Calu3 (cell line): ENCODE data around the gene SLC35F4. TPM values are rescaled to one million over a fixed set of nuclear protein-coding genes. Genes with fewer than 3 reads are reported as not detected.

Source experiments
- BruUV-seq: library from RNA; stranded (reverse); fragments of 400-500 nt; replicated peaks from 2 replicates; lab custom pipeline; 2021; lab: Mats Ljungman, UMichigan
- CTCF ChIA-PET: fragments of 300-600 bp; sonication (Branson Sonifier 250); formaldehyde crosslinking; loops from one replicate; lab custom pipeline; 2022; ENCODE audit warnings: antibody characterized with exemption; lab: Charles Lee
- DNase-seq: peaks from one replicate; pipeline ENCODE4 v3.0.0; 2022
- H3K27ac Mint-ChIP-seq: one replicate; pipeline ENCODE4 v1.8.0; 2022; ENCODE audit warnings: mixed read lengths; ENCODE audit not compliant: unreplicated experiment
- H3K27me3 Mint-ChIP-seq: one replicate; pipeline ENCODE4 v1.8.0; 2022; ENCODE audit warnings: mixed read lengths; ENCODE audit not compliant: unreplicated experiment
- H3K36me3 Mint-ChIP-seq: one replicate; pipeline ENCODE4 v1.8.0; 2022; ENCODE audit warnings: mild to moderate bottlenecking, moderate library complexity, mixed read lengths; ENCODE audit not compliant: insufficient read depth, unreplicated experiment
- H3K4me1 Mint-ChIP-seq: one replicate; pipeline ENCODE4 v1.8.0; 2022; ENCODE audit warnings: mild to moderate bottlenecking, low read depth, mixed read lengths; ENCODE audit not compliant: unreplicated experiment
- H3K4me3 Mint-ChIP-seq: one replicate; pipeline ENCODE4 v1.8.0; 2022; ENCODE audit warnings: mild to moderate bottlenecking, low read depth, moderate library complexity, mixed read lengths; ENCODE audit not compliant: unreplicated experiment
- H3K9me3 Mint-ChIP-seq: one replicate; pipeline ENCODE4 v1.8.0; 2022; ENCODE audit warnings: low read depth, mixed read lengths; ENCODE audit not compliant: unreplicated experiment
- intact Hi-C: fragments of 100-400 bp; cut with micrococcal nuclease; formaldehyde crosslinking; loops from one replicate; pipeline ENCODE4 v1.10.0; 2022; ENCODE audit not compliant: unreplicated experiment
- total RNA-seq: library from RNA; stranded (reverse); gene quantifications from 2 replicates; pipeline ENCODE4 v1.2.3, GENCODE V29; 2022
- TF ChIP-seq, protein P1 (sequence below): fragments of 200-600 bp; IDR thresholded peaks from one replicate; pipeline ENCODE4 v1.8.0; 2022; ENCODE audit warnings: antibody characterized with exemption; ENCODE audit not compliant: unreplicated experiment

The SLC35F4 gene
- total RNA-seq, 1 experiment from 2014 or later: not detected

DNA sequence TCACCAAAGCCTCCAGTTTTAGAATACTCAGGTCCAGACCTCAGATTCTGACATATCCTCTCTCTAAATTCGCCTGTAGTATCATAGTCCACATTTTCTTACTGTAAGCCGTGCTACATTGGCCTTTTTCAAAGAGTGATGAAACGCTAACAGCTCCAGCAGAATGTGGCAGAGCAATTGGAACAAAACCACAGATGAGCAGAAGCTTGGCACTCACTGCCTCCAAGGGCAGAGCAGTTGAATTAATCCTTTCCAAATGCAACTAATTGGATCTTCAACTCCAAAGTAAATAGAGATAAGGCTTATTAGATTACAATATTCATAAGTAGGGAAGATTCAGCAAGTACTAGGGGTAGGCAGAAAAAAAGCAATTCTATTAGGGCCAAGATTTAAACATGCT, 128.3 kb downstream of the SLC35F4 start:
- H3K36me3 Mint-ChIP-seq: no peaks in the 10 kb centered on the region
- no peak for DNase-seq
- intact Hi-C loops: no loop called here
- no TSS peak for BruUV-seq
- H3K9me3 Mint-ChIP-seq: peaks cover 2% of the 10 kb centered on the region
- no peak overlapping the region for H3K4me3 Mint-ChIP-seq
- H3K27me3 Mint-ChIP-seq: no peaks in the 10 kb centered on the region
- no peak overlapping the region for H3K27ac Mint-ChIP-seq
- H3K4me1 Mint-ChIP-seq: no peaks in the 10 kb centered on the region
- TF ChIP-seq, protein P1, sequence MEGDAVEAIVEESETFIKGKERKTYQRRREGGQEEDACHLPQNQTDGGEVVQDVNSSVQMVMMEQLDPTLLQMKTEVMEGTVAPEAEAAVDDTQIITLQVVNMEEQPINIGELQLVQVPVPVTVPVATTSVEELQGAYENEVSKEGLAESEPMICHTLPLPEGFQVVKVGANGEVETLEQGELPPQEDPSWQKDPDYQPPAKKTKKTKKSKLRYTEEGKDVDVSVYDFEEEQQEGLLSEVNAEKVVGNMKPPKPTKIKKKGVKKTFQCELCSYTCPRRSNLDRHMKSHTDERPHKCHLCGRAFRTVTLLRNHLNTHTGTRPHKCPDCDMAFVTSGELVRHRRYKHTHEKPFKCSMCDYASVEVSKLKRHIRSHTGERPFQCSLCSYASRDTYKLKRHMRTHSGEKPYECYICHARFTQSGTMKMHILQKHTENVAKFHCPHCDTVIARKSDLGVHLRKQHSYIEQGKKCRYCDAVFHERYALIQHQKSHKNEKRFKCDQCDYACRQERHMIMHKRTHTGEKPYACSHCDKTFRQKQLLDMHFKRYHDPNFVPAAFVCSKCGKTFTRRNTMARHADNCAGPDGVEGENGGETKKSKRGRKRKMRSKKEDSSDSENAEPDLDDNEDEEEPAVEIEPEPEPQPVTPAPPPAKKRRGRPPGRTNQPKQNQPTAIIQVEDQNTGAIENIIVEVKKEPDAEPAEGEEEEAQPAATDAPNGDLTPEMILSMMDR: no peak
- CTCF ChIA-PET: no interaction called here

DNA sequence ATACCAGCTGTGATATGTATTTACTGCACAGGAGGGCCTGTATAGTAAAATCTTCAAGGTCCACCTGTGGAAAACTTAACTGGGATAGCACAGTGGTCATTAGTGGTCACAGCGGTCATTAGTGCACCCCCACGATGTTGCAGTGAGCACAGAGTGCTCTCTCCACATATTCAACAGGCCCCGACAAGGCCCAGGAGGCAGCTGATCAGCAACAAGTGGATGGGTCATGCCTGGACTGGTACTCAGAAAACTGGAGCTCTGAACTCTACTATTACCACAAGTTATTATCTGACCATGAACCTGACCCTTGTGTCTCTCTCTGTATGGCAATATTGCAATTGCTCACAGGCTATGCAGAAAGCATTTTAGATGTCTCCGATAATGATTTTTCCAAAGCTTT, 129.5 kb downstream of the SLC35F4 start:
- intact Hi-C loops: no loop called here
- Mint-ChIP-seq H3K36me3 (no peaks in the 10 kb centered on the region), H3K27ac (no peak overlapping the region), H3K27me3 (no peaks in the 10 kb centered on the region), H3K4me1 (no peaks in the 10 kb centered on the region), H3K4me3 (no peak overlapping the region), H3K9me3 (peaks cover 2% of the 10 kb centered on the region)
- CTCF ChIA-PET: no interaction called here
- BruUV-seq: no TSS peak
- TF ChIP-seq, protein P1: no peak
- no peak for DNase-seq

DNA sequence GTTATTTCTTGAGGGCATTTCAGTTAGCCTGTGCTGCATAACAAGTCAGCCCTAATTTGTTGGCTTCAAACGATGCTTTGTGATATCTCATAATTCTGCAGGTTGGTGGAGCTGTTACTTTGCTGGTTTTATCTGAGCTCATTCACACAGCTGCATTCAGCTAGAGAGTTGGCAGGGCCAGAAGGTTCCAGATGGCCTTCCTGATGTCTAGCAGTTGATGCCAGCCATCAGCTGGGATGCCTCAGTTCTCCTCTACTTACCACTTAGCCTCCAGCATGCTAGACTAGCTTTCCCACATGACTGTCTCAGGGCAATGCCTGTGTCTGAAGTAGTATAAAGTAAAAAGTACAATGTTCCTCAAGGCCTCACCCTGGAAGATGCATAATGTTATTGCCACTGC, 130.6 kb downstream of the SLC35F4 start:
- DNase-seq: no peak
- BruUV-seq: no TSS peak
- Mint-ChIP-seq H3K27me3 (no peaks in the 10 kb centered on the region), H3K9me3 (no peaks in the 10 kb centered on the region), H3K4me1 (no peaks in the 10 kb centered on the region), H3K27ac (no peak overlapping the region), H3K36me3 (no peaks in the 10 kb centered on the region), H3K4me3 (no peak overlapping the region)
- TF ChIP-seq, protein P1: no peak
- intact Hi-C loops: no loop called here
- CTCF ChIA-PET: interaction anchor here (0.7 kb wide), 1 partner anchor 215 kb away, joined by 4 read pairs; no protein-coding TSS in a partner anchor

DNA sequence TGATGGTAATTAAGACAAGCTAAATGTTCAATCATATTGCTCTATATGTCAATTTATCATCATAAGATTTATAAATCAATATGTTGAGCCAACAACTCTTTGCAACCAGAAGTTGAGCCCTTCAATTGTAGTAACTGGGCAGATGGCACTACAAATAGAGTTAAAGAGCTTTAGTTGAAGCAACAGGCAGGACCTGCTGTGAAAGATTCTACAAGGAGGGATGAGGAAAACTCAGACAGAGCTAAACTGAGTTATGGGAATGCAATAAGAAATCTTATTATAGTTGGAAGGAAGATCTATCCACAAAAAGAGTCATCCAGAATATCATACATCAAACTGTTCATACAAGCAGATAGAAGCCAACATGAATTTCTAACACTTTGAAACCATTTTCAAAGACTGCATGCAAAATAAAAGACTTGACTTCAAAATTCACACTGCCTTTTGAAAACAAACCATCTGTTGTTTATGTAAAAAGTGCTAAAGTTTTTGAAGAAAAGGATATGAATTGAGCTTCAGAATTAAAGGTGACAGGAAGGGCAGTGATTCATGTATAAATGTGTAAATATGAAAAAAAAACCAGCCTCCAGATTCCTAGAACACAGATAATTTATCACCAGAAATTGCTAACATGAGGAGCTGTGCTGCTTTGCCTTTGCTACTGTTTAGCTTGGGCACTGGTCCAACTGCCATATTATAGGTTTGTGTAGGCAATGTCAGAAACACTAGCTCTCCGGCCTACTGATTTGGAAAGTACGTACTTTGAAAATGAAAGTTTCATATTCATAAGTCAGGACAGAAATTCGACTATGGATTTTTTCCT, 133.2 kb downstream of the SLC35F4 start:
- BruUV-seq: no TSS peak

More for the DNA sequence above, 133.2 kb downstream of the SLC35F4 start:
- H3K36me3 Mint-ChIP-seq: no peaks in the 10 kb centered on the region
- CTCF ChIA-PET: no interaction called here
- H3K27ac Mint-ChIP-seq: no peak overlapping the region
- TF ChIP-seq, protein P1: no peak
- no peaks in the 10 kb centered on the region for H3K27me3 Mint-ChIP-seq
- H3K4me3 Mint-ChIP-seq: no peak overlapping the region
- DNase-seq: no peak
- H3K9me3 Mint-ChIP-seq: no peaks in the 10 kb centered on the region
- intact Hi-C loops: no loop called here
- H3K4me1 Mint-ChIP-seq: no peaks in the 10 kb centered on the region
